Gastroesophageal sphincter (tissue), 3 donors: Measurements from ENCODE around the gene GALNTL6.

Experiments
- CTCF ChIP-seq, 4 experiments: fragments of 200-600 bp in 2 of 4; fragments of 450-650 bp in 2 of 4; sonication (generic) in 1 of 4; IDR thresholded peaks; one replicate each; pipeline ENCODE4 v1.5.1; 2017 to 2019; ENCODE audit warnings: antibody characterized with exemption in 4 of 4, mild to moderate bottlenecking in 2 of 4, moderate library complexity in 2 of 4
- POLR2AphosphoS5 ChIP-seq: sonication (generic); formaldehyde crosslinking; IDR thresholded peaks from one replicate; pipeline ENCODE4 v1.6.1; 2017; ENCODE audit warnings: antibody characterized with exemption

GRCh38 chr4:172311682-172312081, 498.5 kb downstream of the GALNTL6 start:
- TF ChIP-seq CTCF (IDR thresholded peaks at IDR 0.05) (no peak), POLR2AphosphoS5 (no peak)
